GM21515 (cell line): Measurements from ENCODE around the gene CHST1.

ENCODE experiments used
- ATAC-seq: cut with Tn5 transposase; IDR thresholded peaks from one replicate; pipeline ENCODE4 v1.9.1; 2021; ENCODE audit not compliant: unreplicated experiment

Gene CHST1

DNA sequence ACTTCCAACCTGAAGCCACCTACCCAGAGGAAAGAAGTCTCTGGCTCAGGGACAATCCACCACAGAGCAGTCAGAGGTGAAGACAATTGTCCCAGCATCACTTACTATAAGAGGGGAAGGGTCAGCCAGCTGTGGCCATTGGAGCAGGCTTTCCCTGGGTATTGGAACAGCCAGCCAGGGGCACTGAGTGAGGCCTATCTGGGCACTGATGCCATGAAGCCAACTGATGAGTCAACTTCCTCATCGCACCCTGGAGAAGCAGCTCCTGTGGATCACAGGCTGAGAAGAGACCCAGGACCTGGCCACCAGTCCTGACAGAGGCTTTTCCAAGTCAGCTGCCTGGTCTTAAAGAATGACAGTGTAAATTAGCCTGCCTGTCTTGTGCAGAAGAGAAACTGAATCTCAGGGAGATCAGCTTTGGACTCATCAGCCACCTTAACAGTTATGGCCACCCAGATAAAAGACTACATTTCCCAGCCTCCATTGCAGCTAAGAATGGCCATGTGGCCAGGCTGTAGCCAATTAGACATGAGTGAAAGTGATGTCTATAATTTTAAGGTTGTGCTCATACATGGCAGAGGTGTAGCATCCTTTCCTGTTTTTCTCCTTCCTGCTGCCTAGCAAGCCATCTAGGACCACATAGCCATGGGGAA is 19.0 kb downstream of the CHST1 start:
- peak; percentile 66 for ATAC-seq

- ATAC-seq = no peak
Measured at GRCh38 chr11:45644981-45645889, 20.2 kb downstream of the CHST1 start.

GRCh38 chr11:45643598-45644260 is 21.7 kb downstream of the CHST1 start:
- ATAC-seq = no peak

DNA sequence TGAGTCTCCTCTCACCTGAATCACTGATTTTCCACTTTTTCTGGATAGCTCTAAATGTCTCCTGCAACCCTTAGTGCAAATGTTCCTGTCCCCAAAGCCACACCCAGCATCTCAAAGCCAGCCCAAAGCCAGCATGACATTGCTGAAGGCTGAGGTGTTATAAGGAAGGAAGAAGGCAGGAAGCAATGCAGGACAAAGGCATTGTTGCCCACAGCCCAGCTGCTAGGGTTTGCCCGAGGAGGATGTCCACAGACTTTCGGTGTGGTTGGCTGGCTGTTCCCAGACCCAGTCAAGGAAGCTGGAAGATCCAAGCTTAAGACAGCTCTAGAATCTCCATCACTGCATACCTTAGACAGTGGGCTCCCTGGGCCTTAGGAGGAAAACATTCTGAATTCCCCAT is 23.5 kb downstream of the CHST1 start:
- no peak for ATAC-seq

DNA sequence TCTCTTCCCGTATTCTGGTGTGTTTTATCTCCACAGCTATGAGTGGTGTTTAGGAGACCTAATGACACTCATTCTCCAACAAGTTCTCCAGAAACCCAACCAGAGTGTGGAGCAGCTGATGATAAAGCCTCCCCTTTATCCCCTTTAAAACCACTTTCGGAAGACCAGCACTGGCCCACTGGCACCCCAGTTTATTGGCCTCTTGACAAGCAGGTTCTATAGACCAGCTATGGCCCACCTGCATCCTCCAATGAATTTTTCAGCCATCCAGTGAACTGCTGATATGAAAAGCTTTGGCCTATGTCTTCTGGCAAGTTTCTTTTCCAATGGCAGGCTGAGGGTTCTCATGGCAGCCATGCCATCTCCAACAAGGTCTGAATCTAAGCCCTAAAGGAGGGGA is 27.4 kb downstream of the CHST1 start:
- no peak for ATAC-seq

GRCh38 chr11:45635907-45636306 is 29.5 kb downstream of the CHST1 start:
- no peak for ATAC-seq

GRCh38 chr11:45625611-45626010 is 39.8 kb downstream of the CHST1 start:
- no peak for ATAC-seq

DNA sequence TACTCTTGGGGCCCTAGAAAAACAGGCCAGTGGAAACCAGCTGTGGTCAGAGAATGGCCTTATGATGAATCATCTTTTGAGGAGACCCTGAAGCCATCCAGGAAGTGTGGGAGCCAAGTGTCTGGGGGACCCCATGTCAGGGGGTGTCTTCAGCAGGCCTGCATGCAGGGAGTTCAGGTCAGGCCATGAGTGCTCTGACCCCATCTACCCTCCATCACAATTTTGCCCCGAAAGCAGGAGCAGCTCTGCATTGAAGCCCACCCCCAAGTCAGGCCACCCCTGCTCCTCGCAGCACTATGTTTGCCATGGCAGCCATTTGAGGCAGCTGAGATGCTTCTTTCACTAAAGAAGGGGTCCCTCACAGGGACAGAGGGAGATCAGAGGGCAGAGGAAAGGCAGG is 41.3 kb downstream of the CHST1 start:
- no peak for ATAC-seq

DNA sequence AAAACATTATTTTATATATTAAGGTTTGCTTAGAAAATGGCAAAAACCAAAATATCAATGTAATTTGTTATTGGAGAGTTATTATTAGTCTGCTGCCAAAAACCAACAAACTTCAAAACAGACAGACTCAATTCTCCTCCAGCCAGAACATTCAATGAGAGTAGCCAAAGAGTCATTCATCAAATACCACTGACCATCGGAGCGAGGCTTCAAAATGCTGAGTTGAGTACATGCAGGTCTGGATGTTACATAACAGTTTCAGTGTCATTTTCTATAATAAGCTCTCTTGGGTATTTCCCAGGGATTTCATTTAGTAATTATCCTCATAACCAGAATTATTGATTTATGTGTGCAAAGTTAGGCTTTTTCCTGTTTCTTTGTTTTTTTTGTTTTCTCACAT is 42.6 kb downstream of the CHST1 start:
- no peak for ATAC-seq

GRCh38 chr11:45622283-45622682 is 43.1 kb downstream of the CHST1 start:
- ATAC-seq = no peak

- no peak for ATAC-seq
Measured at GRCh38 chr11:45621588-45621987, 43.8 kb downstream of the CHST1 start.

DNA sequence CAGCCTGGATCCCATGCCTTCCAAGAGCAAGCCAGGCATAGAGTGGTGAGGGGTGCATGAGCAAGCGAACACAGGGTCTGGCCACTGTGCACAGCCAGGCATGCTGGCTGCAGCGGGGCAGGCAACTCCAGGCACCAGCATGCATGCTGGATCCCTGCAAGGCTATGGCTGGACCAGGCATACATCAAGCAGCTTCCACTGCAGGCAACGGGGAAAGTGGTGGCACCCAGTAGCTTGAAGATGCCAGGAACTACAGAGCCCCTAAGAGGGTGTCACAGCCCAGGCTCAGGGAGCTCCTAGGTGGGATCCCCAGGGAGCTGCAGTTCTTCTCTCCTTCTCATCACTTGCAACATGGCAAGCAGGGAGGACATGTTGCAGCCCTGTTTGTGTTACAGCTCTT is 45.2 kb downstream of the CHST1 start:
- no peak for ATAC-seq

DNA sequence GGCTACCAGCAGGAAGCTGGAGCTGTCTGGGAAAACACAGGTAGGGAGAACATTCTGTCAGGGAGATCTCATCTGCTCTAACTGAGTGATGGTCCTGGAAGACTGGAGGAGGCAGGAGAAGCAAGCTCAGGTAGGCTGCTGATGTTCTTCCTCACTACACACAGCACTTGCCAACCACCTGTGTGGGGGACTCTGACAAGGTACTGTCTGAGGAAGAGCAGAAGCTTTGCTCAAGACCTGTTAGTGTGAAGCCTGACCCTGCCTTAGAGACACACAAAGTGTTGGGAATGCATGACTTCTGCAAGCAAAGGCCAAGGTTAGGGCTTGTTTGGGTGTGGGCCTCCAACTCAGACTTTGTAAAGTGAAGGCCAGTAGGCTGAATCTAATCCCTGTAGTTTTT is 46.5 kb downstream of the CHST1 start:
- no peak for ATAC-seq

DNA sequence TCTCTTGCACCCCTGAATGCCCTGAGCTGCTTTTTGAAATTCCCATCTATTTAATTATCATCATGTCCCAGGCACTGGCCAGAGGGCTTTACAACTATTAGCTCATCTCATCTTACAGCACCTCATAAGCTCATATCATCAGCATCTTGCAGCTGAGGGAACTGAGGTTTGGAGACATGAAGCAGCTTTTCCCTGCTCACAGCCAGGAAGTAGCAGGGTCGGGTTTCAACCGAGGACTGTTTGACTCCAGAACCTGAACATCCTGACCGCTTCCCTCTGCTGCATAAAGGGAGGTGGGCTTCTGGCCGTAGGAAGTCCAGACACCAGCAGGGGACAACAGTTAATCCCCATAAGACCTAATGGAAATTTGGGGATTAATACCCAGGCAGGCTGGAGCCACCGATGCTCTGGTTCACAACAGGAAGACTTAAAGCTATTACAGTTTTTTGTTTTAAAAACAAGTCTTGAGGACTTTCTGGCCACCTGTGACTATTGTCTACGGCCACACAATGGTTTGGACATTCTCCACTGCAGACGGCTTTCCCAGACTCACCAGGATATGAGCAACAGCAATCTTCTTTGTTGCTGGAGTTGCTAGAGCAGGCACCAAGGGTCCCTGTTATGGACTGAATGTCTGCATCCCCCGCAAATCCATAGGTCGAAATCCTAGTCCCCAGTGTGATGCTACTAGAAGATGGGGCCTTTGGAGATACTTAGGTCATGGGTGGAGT is 47.4 kb downstream of the CHST1 start:
- ATAC-seq = no peak

DNA sequence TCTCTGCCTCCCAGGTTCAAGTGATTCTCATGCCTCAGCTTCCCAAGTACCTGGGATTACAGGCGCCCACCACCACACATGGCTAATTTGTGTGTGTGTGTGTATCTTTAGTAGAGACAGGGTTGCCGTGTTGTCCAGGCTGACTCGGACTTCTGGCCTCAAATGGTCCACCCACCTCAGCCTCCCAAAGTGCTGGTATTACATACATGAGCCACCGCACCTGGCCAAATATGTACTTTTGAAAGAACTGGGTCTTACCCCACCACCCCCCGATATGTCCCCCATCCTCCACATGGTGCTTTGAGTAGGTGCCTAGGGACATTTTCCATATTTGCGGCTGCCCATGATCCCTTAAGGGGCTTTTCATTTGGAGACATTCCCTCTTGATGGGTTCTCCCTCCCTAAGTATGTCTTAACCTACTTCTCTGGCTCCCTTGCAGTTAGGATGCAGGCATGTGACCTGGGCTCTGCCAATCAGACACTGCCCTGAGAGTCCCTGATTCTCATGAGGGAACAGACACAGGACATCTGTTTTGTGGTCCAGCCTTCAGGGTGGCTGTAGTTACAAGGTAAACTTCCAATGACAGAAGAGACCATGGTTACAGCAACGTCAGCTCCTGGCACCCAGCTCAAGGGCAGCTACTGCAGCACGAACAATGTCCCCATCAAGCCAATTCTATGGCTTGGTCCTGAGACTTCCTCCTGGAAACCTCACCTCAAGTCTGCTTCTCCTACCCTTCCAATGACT is 48.4 kb downstream of the CHST1 start:
- no peak for ATAC-seq

DNA sequence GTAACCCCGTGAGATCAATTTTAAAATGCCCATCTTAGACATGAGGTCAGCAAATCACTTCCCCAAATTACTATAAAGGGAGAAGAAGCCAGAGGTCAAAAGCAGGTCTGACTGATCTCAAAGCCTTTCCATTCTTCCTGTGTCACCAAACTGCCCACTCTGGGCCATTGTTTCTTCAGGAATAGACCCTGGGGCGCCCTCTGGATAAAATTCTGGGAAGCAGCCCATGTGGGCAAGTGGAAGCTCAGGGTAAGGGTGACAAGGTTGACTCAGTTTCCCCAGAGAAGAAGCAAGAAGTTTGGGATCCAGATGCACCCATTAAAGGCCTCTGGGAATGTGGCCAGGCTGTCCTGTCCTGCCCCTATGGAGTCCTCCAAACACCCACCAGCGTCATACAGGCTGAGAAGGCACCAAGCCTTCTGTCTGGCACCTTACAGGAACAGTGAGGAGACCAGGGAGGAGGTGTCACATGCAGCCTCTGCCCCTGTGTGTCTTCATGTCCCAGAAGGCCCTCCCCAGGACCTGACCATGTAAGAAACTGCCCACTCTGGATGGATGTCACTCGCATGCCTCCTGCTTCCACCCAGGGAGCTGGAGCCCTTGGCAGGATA is 50.1 kb downstream of the CHST1 start:
- no peak for ATAC-seq

GRCh38 chr11:45614196-45614828 is 51.1 kb downstream of the CHST1 start:
- ATAC-seq = no peak

- no peak for ATAC-seq
Measured at GRCh38 chr11:45610627-45611026, 54.8 kb downstream of the CHST1 start.

GRCh38 chr11:45609902-45610301 is 55.5 kb downstream of the CHST1 start:
- ATAC-seq = no peak

- no peak for ATAC-seq
Measured at GRCh38 chr11:45609337-45609736, 56.1 kb downstream of the CHST1 start.
